Measurements from ENCODE around the gene AZU1. TPM values are rescaled to one million over a fixed set of nuclear protein-coding genes. Genes with fewer than 3 reads are reported as not detected.

The AZU1 gene
- total RNA-seq, 1 donor = not detected

GRCh38 chr19:788686-788982 is 39.0 kb upstream of the AZU1 start:
- Histone ChIP-seq H3K9me3 (ENCODE audit: low read depth, low read length) (no peaks in the 10 kb centered on the region), H3K27ac (ENCODE audit: low read depth, low read length) (no peak overlapping the region), H3K79me2 (ENCODE audit: insufficient read depth, low read length) (no peaks in the 10 kb centered on the region), H3K4me1 (ENCODE audit: insufficient read depth, low read length) (peaks cover 10% of the 10 kb centered on the region), H3K4me2 (ENCODE audit: insufficient read depth, low read length) (peak overlapping the region; percentile 67), H3K36me3 (ENCODE audit: insufficient read depth, low read length) (no peaks in the 10 kb centered on the region), H3K4me3 (ENCODE audit: insufficient read depth, low read length) (no peak overlapping the region), H2AFZ (ENCODE audit: low read length) (peak overlapping the region; percentile 93), H3K27me3 (ENCODE audit: insufficient read depth, low read length) (no peaks in the 10 kb centered on the region), H4K20me1 (ENCODE audit: insufficient read depth, low read length) (no peaks in the 10 kb centered on the region)
- TF ChIP-seq, protein P1, sequence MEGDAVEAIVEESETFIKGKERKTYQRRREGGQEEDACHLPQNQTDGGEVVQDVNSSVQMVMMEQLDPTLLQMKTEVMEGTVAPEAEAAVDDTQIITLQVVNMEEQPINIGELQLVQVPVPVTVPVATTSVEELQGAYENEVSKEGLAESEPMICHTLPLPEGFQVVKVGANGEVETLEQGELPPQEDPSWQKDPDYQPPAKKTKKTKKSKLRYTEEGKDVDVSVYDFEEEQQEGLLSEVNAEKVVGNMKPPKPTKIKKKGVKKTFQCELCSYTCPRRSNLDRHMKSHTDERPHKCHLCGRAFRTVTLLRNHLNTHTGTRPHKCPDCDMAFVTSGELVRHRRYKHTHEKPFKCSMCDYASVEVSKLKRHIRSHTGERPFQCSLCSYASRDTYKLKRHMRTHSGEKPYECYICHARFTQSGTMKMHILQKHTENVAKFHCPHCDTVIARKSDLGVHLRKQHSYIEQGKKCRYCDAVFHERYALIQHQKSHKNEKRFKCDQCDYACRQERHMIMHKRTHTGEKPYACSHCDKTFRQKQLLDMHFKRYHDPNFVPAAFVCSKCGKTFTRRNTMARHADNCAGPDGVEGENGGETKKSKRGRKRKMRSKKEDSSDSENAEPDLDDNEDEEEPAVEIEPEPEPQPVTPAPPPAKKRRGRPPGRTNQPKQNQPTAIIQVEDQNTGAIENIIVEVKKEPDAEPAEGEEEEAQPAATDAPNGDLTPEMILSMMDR (IDR thresholded peaks at IDR 0.05; ENCODE audit: extremely low read depth, low read depth, low read length) = no peak
- peak; percentile 43 for DNase-seq (ENCODE audit: insufficient read length, low spot score, missing footprints)

GRCh38 chr19:788983-789700 is 38.5 kb upstream of the AZU1 start:
- H3K79me2 ChIP-seq (ENCODE audit: insufficient read depth, low read length) = no peaks in the 10 kb centered on the region
- peak; percentile 45 for DNase-seq (ENCODE audit: insufficient read length, low spot score, missing footprints)

DNA sequence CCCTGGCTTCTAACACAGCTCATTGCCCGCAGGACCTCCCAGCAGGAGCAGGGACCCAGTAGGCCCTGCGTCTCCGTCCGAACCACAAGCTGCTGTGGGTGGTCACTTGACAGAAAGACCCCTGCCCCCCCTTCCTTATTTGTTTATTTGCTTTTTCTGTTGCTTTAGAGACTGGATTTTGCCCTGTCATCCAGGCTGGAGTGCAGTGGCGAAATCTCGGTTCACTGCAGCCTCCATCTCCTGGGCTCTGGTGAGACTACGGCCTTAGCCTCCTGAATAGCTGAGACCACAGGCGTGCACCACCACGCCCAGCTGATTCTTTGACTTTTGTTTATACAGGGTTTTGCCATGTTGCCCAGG is 38.0 kb upstream of the AZU1 start:
- no peaks in the 10 kb centered on the region for H4K20me1 ChIP-seq (ENCODE audit: insufficient read depth, low read length)
- H3K27me3 ChIP-seq (ENCODE audit: insufficient read depth, low read length) = no peaks in the 10 kb centered on the region
- H3K4me3 ChIP-seq (ENCODE audit: insufficient read depth, low read length) = peak overlapping the region; percentile 25
- H3K27ac ChIP-seq (ENCODE audit: low read depth, low read length) = no peak overlapping the region
- H3K4me2 ChIP-seq (ENCODE audit: insufficient read depth, low read length) = peak overlapping the region; percentile 67
- DNase-seq (ENCODE audit: insufficient read length, low spot score, missing footprints) = peak; percentile 11
- H3K79me2 ChIP-seq (ENCODE audit: insufficient read depth, low read length) = no peaks in the 10 kb centered on the region
- no peaks in the 10 kb centered on the region for H3K36me3 ChIP-seq (ENCODE audit: insufficient read depth, low read length)
- peak overlapping the region; percentile 93 for H2AFZ ChIP-seq (ENCODE audit: low read length)
- H3K4me1 ChIP-seq (ENCODE audit: insufficient read depth, low read length) = peaks cover 10% of the 10 kb centered on the region
- no peaks in the 10 kb centered on the region for H3K9me3 ChIP-seq (ENCODE audit: low read depth, low read length)
- TF ChIP-seq, protein P1 (IDR thresholded peaks at IDR 0.05; ENCODE audit: extremely low read depth, low read depth, low read length) = no peak

More at GRCh38 chr19:788983-789700, 38.5 kb upstream of the AZU1 start:
- Histone ChIP-seq H3K27ac (ENCODE audit: low read depth, low read length) (no peak overlapping the region), H3K27me3 (ENCODE audit: insufficient read depth, low read length) (no peaks in the 10 kb centered on the region), H3K4me2 (ENCODE audit: insufficient read depth, low read length) (peak overlapping the region; percentile 67), H3K4me1 (ENCODE audit: insufficient read depth, low read length) (peaks cover 10% of the 10 kb centered on the region), H3K9me3 (ENCODE audit: low read depth, low read length) (no peaks in the 10 kb centered on the region), H3K36me3 (ENCODE audit: insufficient read depth, low read length) (no peaks in the 10 kb centered on the region), H2AFZ (ENCODE audit: low read length) (peak overlapping the region; percentile 93), H4K20me1 (ENCODE audit: insufficient read depth, low read length) (no peaks in the 10 kb centered on the region), H3K4me3 (ENCODE audit: insufficient read depth, low read length) (peak overlapping the region; percentile 25)
- TF ChIP-seq, protein P1 (IDR thresholded peaks at IDR 0.05; ENCODE audit: extremely low read depth, low read depth, low read length) = no peak

GRCh38 chr19:791007-791566 is 36.5 kb upstream of the AZU1 start:
- no peaks in the 10 kb centered on the region for H4K20me1 ChIP-seq (ENCODE audit: insufficient read depth, low read length)
- H3K27ac ChIP-seq (ENCODE audit: low read depth, low read length) = no peak overlapping the region
- TF ChIP-seq, protein P1 (IDR thresholded peaks at IDR 0.05; ENCODE audit: extremely low read depth, low read depth, low read length) = no peak
- no peaks in the 10 kb centered on the region for H3K79me2 ChIP-seq (ENCODE audit: insufficient read depth, low read length)
- no peak overlapping the region for H3K4me3 ChIP-seq (ENCODE audit: insufficient read depth, low read length)
- no peaks in the 10 kb centered on the region for H3K36me3 ChIP-seq (ENCODE audit: insufficient read depth, low read length)
- no peak overlapping the region for H3K4me2 ChIP-seq (ENCODE audit: insufficient read depth, low read length)
- H2AFZ ChIP-seq (ENCODE audit: low read length) = no peak overlapping the region
- peaks cover 10% of the 10 kb centered on the region for H3K4me1 ChIP-seq (ENCODE audit: insufficient read depth, low read length)
- no peaks in the 10 kb centered on the region for H3K27me3 ChIP-seq (ENCODE audit: insufficient read depth, low read length)
- H3K9me3 ChIP-seq (ENCODE audit: low read depth, low read length) = no peaks in the 10 kb centered on the region
- peak; percentile 0 for DNase-seq (ENCODE audit: insufficient read length, low spot score, missing footprints)
